ENCODE measurements around the gene PRCC.

Gene PRCC

DNA sequence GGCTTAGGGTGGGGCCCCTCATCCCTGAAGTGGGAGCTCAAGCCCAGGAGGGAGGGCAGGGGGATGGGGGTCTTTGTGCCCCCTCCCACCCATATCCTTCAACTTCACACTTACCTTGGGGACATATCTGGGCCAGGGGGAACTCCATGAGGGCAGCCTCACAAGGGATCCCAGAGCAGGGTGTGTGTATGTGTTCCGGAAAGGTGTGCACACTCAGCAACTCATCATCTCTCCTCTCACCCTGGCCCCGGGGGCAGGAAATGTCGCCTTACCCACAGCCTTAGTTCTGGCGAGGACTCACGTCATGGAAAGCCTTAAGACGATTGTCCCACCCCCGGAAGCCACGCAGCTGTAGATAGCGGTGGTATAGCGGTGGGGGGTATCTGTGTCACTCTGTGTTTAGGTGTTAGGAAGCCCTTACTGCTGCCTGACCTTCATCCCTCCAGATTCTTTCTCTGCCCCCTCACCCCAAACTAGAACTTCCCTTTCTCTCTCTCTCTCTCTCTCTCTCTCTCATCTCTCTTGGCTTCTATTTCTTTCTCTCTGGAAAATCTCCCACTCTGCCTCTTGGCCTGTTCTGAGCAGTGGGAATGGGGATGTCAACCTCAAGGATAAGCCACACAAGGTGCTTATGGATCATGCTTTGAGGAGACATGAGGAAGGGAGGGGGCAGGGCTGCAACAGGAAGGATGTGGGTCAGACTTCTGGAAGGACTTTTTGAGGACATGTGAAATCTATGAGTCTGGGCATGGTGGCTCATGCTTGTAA, 49.4 kb downstream of the PRCC start, which contains the start of gene SH2D2A:
Gene SH2D2A, minus strand, starts transcription at position 288 of the 768 bp plus-strand sequence. Its CDS starts 140 bp downstream, at position 148.
- DNase-seq: no peak

- DNase-seq: no peak
These were observed 54.5 kb downstream of the PRCC start for GRCh38 chr1:156821801-156822200.

DNA sequence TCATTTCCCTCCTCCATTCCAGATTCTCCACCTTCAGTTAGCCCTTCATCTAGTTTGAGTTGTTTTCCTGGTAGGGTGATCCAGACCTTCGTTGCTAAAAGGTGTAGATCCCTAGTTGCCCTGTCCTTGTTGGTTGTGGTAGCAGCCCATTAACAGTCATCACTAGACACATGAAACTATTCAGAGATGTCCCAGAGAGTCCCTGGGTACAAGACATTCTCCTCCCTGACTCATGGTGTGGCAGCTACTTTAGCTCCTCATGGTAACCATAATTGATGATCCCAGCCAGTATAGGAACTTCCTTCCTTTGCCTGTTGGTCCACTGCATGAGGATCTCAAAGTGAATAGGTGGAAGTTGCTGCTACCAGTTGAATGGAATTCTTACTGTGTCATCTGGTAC, 55.3 kb downstream of the PRCC start:
- DNase-seq: no peak

- no peak for DNase-seq
These were observed 56.0 kb downstream of the PRCC start for GRCh38 chr1:156823210-156823790.

- no peak for DNase-seq
These were observed 59.3 kb downstream of the PRCC start for GRCh38 chr1:156826630-156827029.

- no peak for DNase-seq
These were observed 61.2 kb downstream of the PRCC start for GRCh38 chr1:156828400-156829124.

- no peak for DNase-seq
These were observed 65.1 kb downstream of the PRCC start for GRCh38 chr1:156832434-156832833.

- no peak for DNase-seq
These were observed 66.3 kb downstream of the PRCC start for GRCh38 chr1:156833603-156834002.

GRCh38 chr1:156834322-156834721, 67.0 kb downstream of the PRCC start:
- no peak for DNase-seq

DNA sequence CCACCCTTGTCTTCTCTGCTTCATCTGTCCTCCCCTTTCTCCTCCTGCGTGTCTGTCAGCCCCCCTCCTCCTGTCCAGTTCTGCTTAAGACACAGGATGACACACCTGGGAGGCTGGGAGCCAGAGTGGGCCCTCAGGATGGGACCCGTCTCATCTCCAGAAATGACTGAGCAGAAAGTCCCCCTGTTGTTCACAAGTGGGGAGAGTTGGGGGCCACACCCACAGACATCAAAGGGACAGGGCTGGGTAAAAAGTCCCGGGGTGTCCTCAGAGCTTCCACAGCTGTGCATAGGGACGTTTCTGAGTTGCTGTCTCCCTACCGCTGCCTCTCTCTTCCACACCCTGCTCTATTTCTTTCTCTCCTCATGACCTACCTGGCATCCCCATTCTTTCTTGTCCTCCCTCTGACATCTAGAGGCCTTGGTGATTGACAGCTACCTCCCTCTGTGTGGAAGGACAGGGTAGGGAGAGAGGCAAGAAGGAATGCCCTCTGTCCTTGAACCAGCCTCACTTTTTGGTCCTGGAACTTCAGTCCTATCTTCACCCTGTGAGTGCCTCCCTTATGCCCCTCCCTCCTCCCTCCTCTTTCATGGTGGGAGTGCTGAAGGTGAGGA, 68.8 kb downstream of the PRCC start:
- DNase-seq: no peak

DNA sequence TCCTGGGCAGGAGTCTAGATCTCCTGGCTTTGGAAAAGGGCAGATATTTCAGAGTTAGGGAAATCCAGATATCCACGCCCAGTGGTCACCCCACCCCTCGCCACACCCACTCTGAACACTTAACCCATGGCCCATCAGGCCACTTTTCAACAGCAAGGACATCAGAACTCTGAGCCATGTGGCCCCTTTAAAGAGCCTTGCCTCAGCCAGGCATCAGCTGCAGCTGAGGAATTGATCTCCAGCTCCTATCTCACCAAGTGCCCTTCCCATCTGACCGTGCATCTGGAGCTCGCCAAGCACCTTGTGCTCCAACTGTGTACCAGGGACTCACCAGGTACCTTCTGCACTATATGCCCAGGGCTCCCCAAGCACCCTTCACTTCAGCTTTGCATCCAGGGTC, 69.6 kb downstream of the PRCC start:
- no peak for DNase-seq

- no peak for DNase-seq
These were observed 71.6 kb downstream of the PRCC start for GRCh38 chr1:156838972-156839371.

GRCh38 chr1:156839426-156840109, 72.2 kb downstream of the PRCC start:
- DNase-seq: no peak

DNA sequence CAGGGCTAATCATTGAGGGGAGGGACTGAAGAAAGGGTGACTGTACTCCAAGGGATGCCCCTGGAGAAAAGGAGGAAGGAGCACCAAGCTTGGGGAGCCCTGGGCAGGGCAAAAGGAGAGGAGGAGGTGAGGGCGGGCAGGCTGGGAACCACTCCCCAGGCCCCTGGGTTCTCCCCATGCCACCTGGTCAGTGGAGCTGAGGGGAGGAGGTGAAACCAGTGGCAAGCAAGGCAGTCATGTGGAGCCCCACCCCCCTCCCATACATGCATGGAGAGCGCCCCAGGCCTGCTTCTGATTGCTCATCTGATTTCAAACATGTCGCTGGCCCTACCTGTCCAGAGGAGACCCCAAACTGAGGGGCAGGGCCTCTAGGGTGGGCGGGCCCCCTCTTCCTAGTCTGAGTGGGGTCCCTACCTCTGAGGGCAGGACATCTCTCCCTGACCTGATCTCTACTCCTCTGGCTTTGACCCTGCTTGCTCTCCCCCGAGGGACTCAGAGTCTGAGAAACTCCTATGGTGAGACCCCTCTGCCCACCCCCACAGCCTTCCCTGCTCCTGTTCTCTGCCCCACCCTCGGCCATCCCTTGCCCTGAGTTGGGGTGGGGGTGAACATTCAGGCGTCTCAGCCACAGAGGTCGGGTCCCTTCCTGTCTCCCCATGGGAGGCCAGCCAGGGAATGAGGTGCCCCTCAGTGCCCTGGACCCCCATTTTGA, 73.0 kb downstream of the PRCC start:
- DNase-seq: no peak

DNA sequence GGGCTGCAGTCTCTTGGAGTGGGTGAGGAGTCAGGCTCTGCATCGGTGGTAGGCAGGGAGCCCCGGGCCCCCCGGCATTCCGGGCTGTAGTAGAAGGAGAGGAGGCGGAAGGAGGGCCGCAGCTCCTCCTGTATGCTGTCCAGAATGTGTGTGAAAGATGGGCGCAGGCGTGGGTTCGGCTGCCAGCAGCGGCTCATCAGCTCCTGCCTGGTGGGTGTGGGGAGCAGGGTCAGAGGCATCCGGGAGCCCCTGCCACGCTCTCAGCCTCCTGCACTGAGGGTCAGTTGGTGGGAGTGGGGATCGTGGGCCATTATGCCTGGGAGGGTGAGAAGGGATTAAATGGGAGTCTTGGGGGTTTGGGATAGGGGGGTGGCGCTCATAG, 73.6 kb downstream of the PRCC start:
- DNase-seq: no peak

- DNase-seq: no peak
These were observed 74.0 kb downstream of the PRCC start for GRCh38 chr1:156841295-156841855.

DNA sequence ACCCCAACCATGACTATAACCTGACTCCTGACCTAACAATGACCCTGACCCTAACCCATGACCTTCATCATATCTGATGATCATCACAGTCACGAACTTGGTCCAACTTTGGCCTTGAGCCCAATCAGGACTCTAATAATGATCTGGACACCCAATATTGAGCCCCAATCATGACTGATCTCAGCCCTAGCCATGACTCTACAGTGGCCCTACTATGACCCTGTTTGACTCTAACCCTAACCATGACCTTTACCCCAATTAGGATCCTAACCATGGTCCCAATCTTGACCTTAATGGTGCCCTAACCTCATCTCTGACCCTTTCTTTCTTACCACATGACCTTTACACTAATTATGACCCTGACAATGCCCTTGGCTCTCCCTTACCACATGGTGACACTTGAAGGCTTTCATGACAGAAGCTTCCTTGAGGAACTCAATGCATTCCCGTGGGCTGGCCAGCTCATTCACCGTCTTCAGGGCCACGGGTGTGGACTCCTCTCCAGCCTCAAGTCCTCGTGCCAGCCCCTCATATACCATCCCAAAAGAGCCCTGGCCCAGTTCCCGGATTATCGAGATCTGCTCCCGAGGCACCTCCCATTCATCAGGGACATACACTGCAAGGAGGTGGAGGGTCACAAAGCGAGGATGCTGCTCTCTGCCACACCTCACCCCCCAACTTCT, 75.4 kb downstream of the PRCC start:
- no peak for DNase-seq

- no peak for DNase-seq
These were observed 76.8 kb downstream of the PRCC start for GRCh38 chr1:156844102-156844501.

- DNase-seq: no peak
These were observed 77.3 kb downstream of the PRCC start for GRCh38 chr1:156844638-156845037.

- DNase-seq: no peak
These were observed 78.0 kb downstream of the PRCC start for GRCh38 chr1:156845055-156845952.
